ENCODE results near the gene BMP5. TPM values are rescaled to one million over a fixed set of nuclear protein-coding genes. Genes with fewer than 3 reads are reported as not detected.

Gene BMP5
- not detected in 2 replicates for total RNA-seq (2016; rRNA removed; fragmentation: Illumina TruSeq; extraction: Trizol)
- not detected in 2 replicates for total RNA-seq (2016; cell fraction: cytosol; rRNA removed; fragmentation: Illumina TruSeq; extraction: Trizol; ENCODE audit: low read depth)
- total RNA-seq (2016; cell fraction: insoluble cytoplasmic fraction; rRNA removed; fragmentation: Illumina TruSeq; extraction: Trizol), result not detected in 2 replicates
- total RNA-seq (2016; cell fraction: membrane; rRNA removed; fragmentation: Illumina TruSeq; extraction: Trizol), result not detected in 2 replicates
- not detected in 2 replicates for total RNA-seq (2016; cell fraction: nucleus; rRNA removed; fragmentation: Illumina TruSeq; extraction: Trizol)
- not detected in 2 replicates for polyA plus RNA-seq (2011; rRNA removed)
- polyA plus RNA-seq (2011; cell fraction: cytosol; rRNA removed), result not detected in 2 replicates
- not detected in 2 replicates for polyA plus RNA-seq (2011; cell fraction: nucleus; rRNA removed)
- polyA plus RNA-seq (2012), result not detected in 2 replicates
- not detected in 2 replicates for polyA plus RNA-seq (2016; cell fraction: cytosol; fragmentation: Illumina TruSeq; extraction: Trizol; ENCODE audit: low read depth)
- not detected in 2 replicates for polyA plus RNA-seq (2016; cell fraction: insoluble cytoplasmic fraction; fragmentation: Illumina TruSeq; extraction: Trizol; ENCODE audit: low read depth)
- not detected in 2 replicates for polyA plus RNA-seq (2016; cell fraction: membrane; fragmentation: Illumina TruSeq; extraction: Trizol; ENCODE audit: low read depth)
- polyA plus RNA-seq (2016; cell fraction: nucleus; fragmentation: Illumina TruSeq; extraction: Trizol; ENCODE audit: insufficient read depth, low read depth), result not detected in 2 replicates
- polyA minus RNA-seq (2011; rRNA and poly(A)+ RNA removed; ENCODE audit: low replicate concordance), result 21.4 TPM in 1 of 2 replicates, not detected in the other
- 0.10 and 0.18 TPM in 2 replicates for polyA minus RNA-seq (2011; cell fraction: cytosol; rRNA and poly(A)+ RNA removed)
- 0.39 TPM in 1 of 2 replicates, not detected in the other for polyA minus RNA-seq (2011; cell fraction: nucleus; rRNA and poly(A)+ RNA removed)
- Bru-seq, nascent RNA, result percentile 8 among the genes with signal in this experiment
- percentile 7 among the genes with signal in this experiment for BruChase-seq, experiment 1, labeled RNA remaining after a 6-hour chase
- BruChase-seq, experiment 2, labeled RNA remaining after a 2-hour chase, result percentile 9 among the genes with signal in this experiment
- long read RNA-seq, experiment 1, result 0 reads
- long read RNA-seq, experiment 2, result 0 reads

DNA sequence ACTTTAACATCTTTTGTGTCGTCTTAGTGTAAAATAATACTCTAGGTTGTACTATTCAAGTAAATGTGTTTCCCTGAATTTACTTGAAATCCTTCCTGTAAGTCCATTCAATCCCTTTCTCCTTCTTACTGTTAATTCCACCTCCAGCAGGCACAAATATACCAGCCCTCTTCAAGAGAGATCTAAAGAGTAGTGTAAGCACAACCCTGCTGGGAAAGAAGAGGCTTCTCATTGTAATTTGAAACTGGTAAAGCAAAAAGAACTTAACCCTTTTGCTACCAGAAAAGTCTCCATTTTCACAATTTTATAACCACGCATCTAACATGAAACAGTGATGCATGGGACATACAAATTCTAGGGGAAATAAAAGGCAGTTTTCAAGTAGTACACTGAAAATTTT is at the start of gene BMP5:
TSS of gene BMP5 (minus strand) at position 191 of the 400 bp plus-strand sequence. CDS start 725 bp downstream, outside the sequence.
- no peak for ATAC-seq
- ChIA-PET POLR2A (no interaction called here), CTCF (ENCODE audit: low intra/inter-chr PET ratio, low total read pairs) (no interaction called here)
- Histone ChIP-seq H3K36me3 (replicated peaks in 1 of 2; ENCODE audit: control insufficient read depth in 1 of 2, insufficient read depth in 2 of 2, low read length in 2 of 2) (no peaks in the 10 kb centered on the region), H3K9ac (ENCODE audit: insufficient read depth, low read depth, low read length) (no peak within 1 kb of the TSS), H3K4me1 (ENCODE audit: insufficient read depth, low read length) (no peaks in the 10 kb centered on the region), H3K79me2 (ENCODE audit: insufficient read depth, low read length) (no peaks in the 10 kb centered on the region), H3K9me3 (ENCODE audit: low read length) (no peaks in the 10 kb centered on the region), H2AFZ (ENCODE audit: low read length) (no peak within 1 kb of the TSS), H3K27me3 (ENCODE audit: control insufficient read depth in 1 of 2, insufficient read depth in 2 of 2, low read length in 2 of 2) (no peaks in the 10 kb centered on the region), H3K4me2 (ENCODE audit: low read depth, low read length) (no peak within 1 kb of the TSS), H4K20me1 (ENCODE audit: insufficient read depth, low read length) (no peaks in the 10 kb centered on the region), H3K4me3 (replicated peaks in 1 of 3; ENCODE audit: insufficient read depth in 1 of 3, low read depth in 2 of 3, low read length in 3 of 3) (no peak within 1 kb of the TSS), H3K27ac (ENCODE audit: extremely low read length, insufficient read depth, low read length) (no peak within 1 kb of the TSS)
- no TSS peak for BruUV-seq (replicated peaks)
- TF ChIP-seq ZNF331 (CRISPR knock-in tag; IDR thresholded peaks at IDR 0.05) (no peak), ZNF652 (CRISPR knock-in tag; IDR thresholded peaks at IDR 0.05; ENCODE audit: borderline replicate concordance, low read depth) (peak; percentile 42; the same call in 1 of the 2 replicates)
- WGBS (ENCODE audit: low lambda C conversion rate), result 2% methylated on average over 2 of the region's 2 CpGs
- intact Hi-C loops (cut with micrococcal nuclease; ENCODE audit: unreplicated experiment) (no loop called here), in situ Hi-C loops (cut with HindIII; ENCODE audit: extremely low pct_ligation_motif_present, low pct_unique_long_range_greater_than_20kb) (no loop called here)
- no peak for FAIRE-seq
- DNase-seq (ENCODE audit: low spot score), result no peak

GRCh38 chr6:55922406-55922805 is 47.0 kb upstream of the BMP5 start:
- ChIA-PET CTCF (ENCODE audit: low intra/inter-chr PET ratio, low total read pairs) (no interaction called here), POLR2A (no interaction called here)
- Histone ChIP-seq H2AFZ (ENCODE audit: low read length) (no peak overlapping the region), H3K4me2 (ENCODE audit: low read depth, low read length) (no peak overlapping the region), H3K27ac (ENCODE audit: extremely low read length, insufficient read depth, low read length) (no peak overlapping the region), H3K4me1 (ENCODE audit: insufficient read depth, low read length) (no peaks in the 10 kb centered on the region), H3K4me3 (replicated peaks in 1 of 3; ENCODE audit: insufficient read depth in 1 of 3, low read depth in 2 of 3, low read length in 3 of 3) (no peak overlapping the region), H3K36me3 (replicated peaks in 1 of 2; ENCODE audit: control insufficient read depth in 1 of 2, insufficient read depth in 2 of 2, low read length in 2 of 2) (no peaks in the 10 kb centered on the region), H4K20me1 (ENCODE audit: insufficient read depth, low read length) (no peaks in the 10 kb centered on the region), H3K9me3 (ENCODE audit: low read length) (no peaks in the 10 kb centered on the region), H3K9ac (ENCODE audit: insufficient read depth, low read depth, low read length) (no peak overlapping the region), H3K79me2 (ENCODE audit: insufficient read depth, low read length) (no peaks in the 10 kb centered on the region), H3K27me3 (ENCODE audit: control insufficient read depth in 1 of 2, insufficient read depth in 2 of 2, low read length in 2 of 2) (no peaks in the 10 kb centered on the region)
- intact Hi-C loops (cut with micrococcal nuclease; ENCODE audit: unreplicated experiment), result no loop called here
- ATAC-seq (no peak), FAIRE-seq (no peak), DNase-seq (ENCODE audit: low spot score) (no peak)
- in situ Hi-C loops (cut with HindIII; ENCODE audit: extremely low pct_ligation_motif_present, low pct_unique_long_range_greater_than_20kb), result no loop called here
- BruUV-seq (replicated peaks), result no TSS peak
- no peak for TF ChIP-seq XRCC5 (optimal IDR thresholded peaks at IDR 0.05; ENCODE audit: low read length)
- TF ChIP-seq ZNF580 (CRISPR knock-in tag; IDR thresholded peaks at IDR 0.05; ENCODE audit: borderline replicate concordance, low read depth), result no peak
- TF ChIP-seq KDM1A (CRISPR knock-in tag; IDR thresholded peaks at IDR 0.05), result no peak
- peak; percentile 91 for TF ChIP-seq ATF7 (IDR thresholded peaks at IDR 0.05)
- no peak for TF ChIP-seq ATF7 (CRISPR knock-in tag; IDR thresholded peaks at IDR 0.05)
